SK-N-SH treated with all-trans-retinoic acid at 6 μM for 48 hours (cell line): ENCODE data around the gene SUN2.

ENCODE experiments used
- ATAC-seq: fragments of 200-7000 bp; cut with Tn5 transposase; 3 replicates; pipeline ENCODE4 v1.9.1; 2020; ENCODE audit warnings: mild to moderate bottlenecking, moderate library complexity
- ARNTL ChIP-seq: fragments of 450-650 bp; formaldehyde crosslinking; IDR thresholded peaks from 2 replicates; pipeline ENCODE4 v1.5.0; 2020; ENCODE audit warnings: low read depth, mild to moderate bottlenecking, moderate library complexity, borderline replicate concordance
- CREB5 ChIP-seq: fragments of 250-450 bp; sonication (Bioruptor Pico); IDR thresholded peaks from 2 replicates; pipeline ENCODE4 v1.5.1; 2020; ENCODE audit warnings: low read depth, mild to moderate bottlenecking, moderate library complexity
- CSDC2 ChIP-seq: fragments of 250-450 bp; sonication (Bioruptor Pico); IDR thresholded peaks from 2 replicates; pipeline ENCODE4 v1.5.0; 2020; ENCODE audit warnings: mild to moderate bottlenecking, moderate library complexity
- ESRRG ChIP-seq: fragments of 250-450 bp; sonication (Bioruptor Pico); IDR thresholded peaks from 2 replicates; pipeline ENCODE4 v1.6.1; 2021; ENCODE audit warnings: mild to moderate bottlenecking
- ISL1 ChIP-seq: fragments of 250-450 bp; sonication (Bioruptor Pico); IDR thresholded peaks from 2 replicates; pipeline ENCODE4 v2.1.2; 2022; ENCODE audit warnings: mild to moderate bottlenecking, moderate library complexity
- OSR1 ChIP-seq: fragments of 250-450 bp; sonication (Bioruptor Pico); IDR thresholded peaks from 2 replicates; pipeline ENCODE4 v1.8.0; 2022; ENCODE audit warnings: moderate library complexity, mild to moderate bottlenecking, inconsistent platforms
- PATZ1 ChIP-seq: fragments of 250-450 bp; sonication (Bioruptor Pico); IDR thresholded peaks from 2 replicates; pipeline ENCODE4 v1.8.0; 2020; ENCODE audit warnings: mild to moderate bottlenecking, moderate library complexity, borderline replicate concordance
- POU6F1 ChIP-seq: fragments of 250-450 bp; sonication (Bioruptor Pico); IDR thresholded peaks from 2 replicates; pipeline ENCODE4 v1.8.0; 2021; ENCODE audit warnings: low read depth, mild to moderate bottlenecking, moderate library complexity, borderline replicate concordance
- PPARA ChIP-seq: fragments of 250-450 bp; sonication (Bioruptor Pico); IDR thresholded peaks from 2 replicates; pipeline ENCODE4 v1.5.0; 2020; ENCODE audit warnings: mild to moderate bottlenecking, borderline replicate concordance
- RARB ChIP-seq: fragments of 250-450 bp; sonication (Bioruptor Pico); IDR thresholded peaks from 2 replicates; pipeline ENCODE4 v1.8.0; 2021; ENCODE audit warnings: mild to moderate bottlenecking, moderate library complexity
- TCF4 ChIP-seq: fragments of 250-450 bp; sonication (Bioruptor Pico); IDR thresholded peaks from 2 replicates; pipeline ENCODE4 v1.8.0; 2021; ENCODE audit warnings: mild to moderate bottlenecking, moderate library complexity, borderline replicate concordance
- TOX ChIP-seq: fragments of 250-450 bp; sonication (Bioruptor Pico); IDR thresholded peaks from 2 replicates; pipeline ENCODE4 v1.8.0; 2021; ENCODE audit warnings: mild to moderate bottlenecking, moderate library complexity, borderline replicate concordance
- TSHZ2 ChIP-seq: fragments of 250-450 bp; sonication (Bioruptor Pico); IDR thresholded peaks from 2 replicates; pipeline ENCODE4 v1.5.0; 2020; ENCODE audit warnings: mild to moderate bottlenecking, moderate library complexity
- ZC3H10 ChIP-seq: fragments of 250-450 bp; sonication (Bioruptor Pico); IDR thresholded peaks from 2 replicates; pipeline ENCODE4 v1.5.1; 2021; ENCODE audit warnings: mild to moderate bottlenecking, moderate library complexity
- ZFP3 ChIP-seq: fragments of 250-450 bp; sonication (Bioruptor Pico); IDR thresholded peaks from 2 replicates; pipeline ENCODE4 v1.5.0; 2020; ENCODE audit warnings: mild to moderate bottlenecking, moderate library complexity
- ZFP30 ChIP-seq: fragments of 450-650 bp; formaldehyde crosslinking; IDR thresholded peaks from 2 replicates; pipeline ENCODE4 v1.5.0; 2022; ENCODE audit warnings: mild to moderate bottlenecking, moderate library complexity
- ZNF70 ChIP-seq: fragments of 450-650 bp; formaldehyde crosslinking; IDR thresholded peaks from 2 replicates; pipeline ENCODE4 v1.5.0; 2020; ENCODE audit warnings: mild to moderate bottlenecking, moderate library complexity
- ZNF8 ChIP-seq: fragments of 450-650 bp; formaldehyde crosslinking; IDR thresholded peaks from 2 replicates; pipeline ENCODE4 v1.5.0; 2020; ENCODE audit warnings: mild to moderate bottlenecking, moderate library complexity

Gene SUN2

GRCh38 chr22:38700270-38700788 lies 55.5 kb downstream of the SUN2 start (continued):
- TF ChIP-seq PATZ1 (CRISPR knock-in tag) (no peak), CSDC2 (CRISPR knock-in tag) (no peak), ZFP3 (CRISPR knock-in tag) (no peak), RARB (CRISPR knock-in tag) (no peak)
- TF ChIP-seq, all 23 proteins: peak for 0

GRCh38 chr22:38699784-38700183 lies 56.0 kb downstream of the SUN2 start:
- TF ChIP-seq ZFP30 (no peak), ZNF70 (no peak), ESRRG (no peak), POU6F1 (CRISPR knock-in tag) (no peak), ZNF8 (no peak), OSR1 (CRISPR knock-in tag) (no peak), ISL1 (no peak), TSHZ2 (CRISPR knock-in tag) (no peak), ARNTL (CRISPR knock-in tag) (no peak), RARB (CRISPR knock-in tag) (no peak), TOX (CRISPR knock-in tag) (no peak), PPARA (CRISPR knock-in tag) (no peak), PATZ1 (CRISPR knock-in tag) (no peak), CREB5 (CRISPR knock-in tag) (no peak)
- ATAC-seq, result peak; percentile 10; the same call in 1 of the 3 replicates

GRCh38 chr22:38699143-38699542 lies 56.7 kb downstream of the SUN2 start:
- TF ChIP-seq CREB5 (CRISPR knock-in tag), result no peak
- TF ChIP-seq TSHZ2 (CRISPR knock-in tag), result no peak
- TF ChIP-seq ZC3H10 (CRISPR knock-in tag), result no peak
- no peak for TF ChIP-seq ARNTL (CRISPR knock-in tag)
- TF ChIP-seq TCF4, result no peak
- TF ChIP-seq PATZ1 (CRISPR knock-in tag), result no peak
- TF ChIP-seq OSR1 (CRISPR knock-in tag), result no peak
- no peak for TF ChIP-seq PPARA (CRISPR knock-in tag)
- no peak for TF ChIP-seq ZNF8
- ATAC-seq, result no peak
